Astrocyte (in vitro differentiated cells and primary cell): ENCODE measurements around the gene PREX1. TPM values are rescaled to one million over a fixed set of nuclear protein-coding genes. Genes with fewer than 3 reads are reported as not detected.

ENCODE experiments used
- DNase-seq: peaks from one replicate; pipeline ENCODE4 v3.0.0-alpha.2; 2010; ENCODE audit warnings: low read depth
- FAIRE-seq: peaks from 2 replicates; lab custom pipeline; 2011; peaks lifted over from hg19 to GRCh38; lab: Jason Lieb, UNC
- H2AFZ ChIP-seq: 2 replicates; pipeline ENCODE4 v1.6.0; 2012; ENCODE audit warnings: low read depth, low read length, inconsistent platforms
- H3K27ac ChIP-seq: 2 replicates; pipeline ENCODE4 v1.5.1; 2011; ENCODE audit warnings: low read depth, low read length, inconsistent platforms
- H3K27me3 ChIP-seq: 2 replicates; pipeline ENCODE4 v1.6.0; 2011; ENCODE audit warnings: low read length, inconsistent platforms; ENCODE audit not compliant: insufficient read depth
- H3K36me3 ChIP-seq: 2 replicates; pipeline ENCODE4 v1.5.1; 2011; ENCODE audit warnings: low read length, inconsistent platforms; ENCODE audit not compliant: insufficient read depth
- H3K4me1 ChIP-seq: 2 replicates; pipeline ENCODE4 v1.5.1; 2011; ENCODE audit warnings: low read length, inconsistent platforms; ENCODE audit not compliant: insufficient read depth
- H3K4me2 ChIP-seq: 2 replicates; pipeline ENCODE4 v1.6.0; 2012; ENCODE audit warnings: low read length, inconsistent platforms
- H3K4me3 ChIP-seq: 2 replicates; pipeline ENCODE4 v1.5.1; 2011; ENCODE audit warnings: low read depth, mild to moderate bottlenecking, low read length, inconsistent platforms; ENCODE audit not compliant: insufficient read depth
- H3K79me2 ChIP-seq: 2 replicates; pipeline ENCODE4 v1.6.0; 2012; ENCODE audit warnings: mild to moderate bottlenecking, low read length, inconsistent platforms; ENCODE audit not compliant: insufficient read depth
- H3K9ac ChIP-seq: 2 replicates; pipeline ENCODE4 v1.6.0; 2012; ENCODE audit warnings: mild to moderate bottlenecking, low read length, inconsistent platforms
- H3K9me3 ChIP-seq: 2 replicates; pipeline ENCODE4 v1.5.1; 2012; ENCODE audit warnings: low read depth, mild to moderate bottlenecking, low read length, inconsistent platforms; ENCODE audit not compliant: insufficient read depth
- H4K20me1 ChIP-seq: 2 replicates; pipeline ENCODE4 v1.6.0; 2012; ENCODE audit warnings: low read length, inconsistent platforms; ENCODE audit not compliant: insufficient read depth
- H3K27ac Mint-ChIP-seq: one replicate; pipeline ENCODE4 v1.8.0; 2021; ENCODE audit warnings: mild to moderate bottlenecking, mixed read lengths; ENCODE audit not compliant: unreplicated experiment
- H3K27me3 Mint-ChIP-seq: one replicate; pipeline ENCODE4 v1.8.0; 2021; ENCODE audit warnings: low read depth, mixed read lengths; ENCODE audit not compliant: unreplicated experiment
- H3K36me3 Mint-ChIP-seq: one replicate; pipeline ENCODE4 v1.8.0; 2021; ENCODE audit warnings: low read depth, mixed read lengths; ENCODE audit not compliant: unreplicated experiment
- H3K4me1 Mint-ChIP-seq: one replicate; pipeline ENCODE4 v1.8.0; 2021; ENCODE audit warnings: low read depth, mixed read lengths; ENCODE audit not compliant: unreplicated experiment
- H3K4me3 Mint-ChIP-seq: one replicate; pipeline ENCODE4 v1.8.0; 2021; ENCODE audit warnings: mild to moderate bottlenecking, moderate library complexity, mixed read lengths; ENCODE audit not compliant: unreplicated experiment
- H3K9me3 Mint-ChIP-seq: one replicate; pipeline ENCODE4 v1.8.0; 2021; ENCODE audit warnings: mild to moderate bottlenecking, mixed read lengths; ENCODE audit not compliant: unreplicated experiment
- CTCF ChIP-seq: IDR thresholded peaks from 2 replicates; pipeline ENCODE4 v1.5.1; 2011; ENCODE audit warnings: low read depth, mild to moderate bottlenecking, inconsistent platforms, low read length, moderate library complexity; ENCODE audit not compliant: insufficient read depth
- EZH2 ChIP-seq: IDR thresholded peaks from 2 replicates; pipeline ENCODE4 v1.6.1; 2012; ENCODE audit warnings: mild to moderate bottlenecking, low read length, inconsistent platforms; ENCODE audit not compliant: insufficient read depth
- total RNA-seq: library from RNA; stranded (reverse); gene quantifications from 2 replicates; pipeline ENCODE4 v1.2.1, GENCODE V29; 2021

PREX1 gene
- total RNA-seq, 1 donor from 2014 or later, result 3.5 TPM

DNA sequence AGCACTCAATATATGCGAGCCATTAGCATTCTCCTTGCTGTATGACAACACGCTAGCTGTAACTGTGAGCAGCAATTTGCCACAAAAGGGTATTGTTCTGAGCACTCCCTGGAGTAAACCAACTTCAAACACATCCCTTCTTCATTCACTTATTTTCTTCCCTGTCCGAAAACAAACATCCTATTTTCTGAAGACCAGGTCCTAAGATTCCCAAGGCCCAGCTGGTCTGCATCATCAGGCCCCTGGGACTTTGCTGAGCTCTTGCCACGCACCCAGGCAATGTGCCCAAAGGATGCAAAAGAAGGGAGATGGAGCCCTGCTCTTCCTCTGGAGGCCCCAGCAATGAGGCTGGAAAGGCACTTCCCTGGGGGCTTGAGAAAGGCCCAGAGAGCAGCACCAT lies 118.1 kb downstream of the PREX1 start:
- no peak overlapping the region for H3K27ac ChIP-seq
- Mint-ChIP-seq H3K4me3 (no peak overlapping the region), H3K27me3 (peaks cover 17% of the 10 kb centered on the region), H3K9me3 (peaks cover 2% of the 10 kb centered on the region), H3K36me3 (peaks cover 1% of the 10 kb centered on the region), H3K27ac (no peak overlapping the region), H3K4me1 (no peaks in the 10 kb centered on the region)
- H2AFZ ChIP-seq, result no peak overlapping the region
- no peaks in the 10 kb centered on the region for H3K79me2 ChIP-seq
- no peak overlapping the region for H3K4me3 ChIP-seq
- TF ChIP-seq EZH2 (no peak), CTCF (no peak)
- no peak overlapping the region for H3K4me2 ChIP-seq
- no peaks in the 10 kb centered on the region for H3K36me3 ChIP-seq
- no peaks in the 10 kb centered on the region for H4K20me1 ChIP-seq
- DNase-seq (no peak), FAIRE-seq (no peak)
- no peak overlapping the region for H3K9ac ChIP-seq
- H3K9me3 ChIP-seq, result no peaks in the 10 kb centered on the region
- H3K27me3 ChIP-seq, result no peaks in the 10 kb centered on the region
- no peaks in the 10 kb centered on the region for H3K4me1 ChIP-seq

DNA sequence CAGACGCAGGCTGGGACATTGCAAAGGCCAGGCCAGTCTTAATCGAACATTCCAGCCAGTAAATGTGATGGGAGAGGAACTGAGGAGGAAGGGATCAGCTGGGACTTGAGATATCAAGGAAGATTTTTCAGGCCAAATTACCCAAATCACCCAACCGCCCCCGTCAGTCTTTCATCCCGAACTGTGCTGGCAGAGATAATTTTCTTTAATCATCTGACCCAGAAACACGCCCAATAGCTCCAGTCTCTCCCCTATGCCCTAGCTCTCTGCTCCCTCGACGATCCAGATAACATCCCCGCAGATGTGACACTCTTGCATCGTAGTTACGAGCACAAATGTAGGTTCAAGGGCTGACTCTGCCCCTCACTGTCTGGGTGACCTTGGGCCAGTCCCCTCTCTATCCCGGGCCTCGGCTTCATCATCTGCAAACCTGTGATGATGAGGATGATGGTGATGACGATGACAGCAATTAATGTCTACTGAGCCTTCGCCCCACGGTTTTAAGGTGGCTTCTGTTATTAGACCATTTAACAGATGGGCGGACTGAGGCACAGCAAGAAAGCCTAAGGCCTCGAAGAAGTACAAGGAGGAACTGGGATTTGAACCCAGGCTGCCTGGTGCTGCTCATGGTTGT lies 118.6 kb downstream of the PREX1 start:
- Mint-ChIP-seq H3K27ac (no peak overlapping the region), H3K36me3 (peaks cover 1% of the 10 kb centered on the region), H3K27me3 (peaks cover 20% of the 10 kb centered on the region), H3K4me3 (no peak overlapping the region), H3K9me3 (peaks cover 2% of the 10 kb centered on the region), H3K4me1 (no peaks in the 10 kb centered on the region)
- Histone ChIP-seq H3K4me3 (no peak overlapping the region), H3K9me3 (no peaks in the 10 kb centered on the region), H3K36me3 (no peaks in the 10 kb centered on the region), H3K4me1 (no peaks in the 10 kb centered on the region), H3K79me2 (no peaks in the 10 kb centered on the region), H3K27me3 (no peaks in the 10 kb centered on the region), H4K20me1 (no peaks in the 10 kb centered on the region), H2AFZ (no peak overlapping the region), H3K9ac (no peak overlapping the region), H3K4me2 (no peak overlapping the region), H3K27ac (no peak overlapping the region)
- FAIRE-seq (no peak), DNase-seq (no peak)
- no peak for TF ChIP-seq EZH2
- TF ChIP-seq CTCF, result no peak

DNA sequence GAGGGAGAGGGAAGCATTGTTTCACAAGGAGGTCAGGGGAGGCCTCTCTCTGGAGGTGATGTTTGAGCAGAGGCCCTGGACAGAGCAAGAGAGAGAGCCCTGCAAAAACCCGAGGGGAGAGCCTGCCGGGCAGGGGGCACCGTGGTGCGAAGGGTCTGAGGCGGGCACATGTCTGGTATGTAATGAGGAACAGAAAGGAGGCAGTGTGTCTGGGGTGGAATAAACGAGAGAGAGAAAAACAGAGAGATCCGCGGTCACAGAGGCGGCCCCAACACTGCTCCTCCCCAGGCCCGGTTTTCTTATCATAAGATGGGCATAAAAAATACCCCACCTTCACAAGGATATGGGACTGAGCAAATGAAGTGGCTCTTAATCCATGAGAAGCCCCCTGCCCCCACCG lies 119.2 kb downstream of the PREX1 start:
- H3K9me3 Mint-ChIP-seq, result peaks cover 2% of the 10 kb centered on the region
- peaks cover 22% of the 10 kb centered on the region for H3K27me3 Mint-ChIP-seq
- H3K27ac ChIP-seq, result no peak overlapping the region

More for the DNA sequence above, 119.2 kb downstream of the PREX1 start:
- H3K4me1 Mint-ChIP-seq, result no peaks in the 10 kb centered on the region
- TF ChIP-seq EZH2 (no peak), CTCF (no peak)
- Histone ChIP-seq H3K4me3 (no peak overlapping the region), H2AFZ (no peak overlapping the region), H3K4me1 (no peaks in the 10 kb centered on the region), H3K9me3 (no peaks in the 10 kb centered on the region), H3K36me3 (no peaks in the 10 kb centered on the region), H4K20me1 (no peaks in the 10 kb centered on the region), H3K4me2 (no peak overlapping the region), H3K27me3 (no peaks in the 10 kb centered on the region), H3K79me2 (no peaks in the 10 kb centered on the region), H3K9ac (no peak overlapping the region)
- H3K4me3 Mint-ChIP-seq, result no peak overlapping the region
- H3K36me3 Mint-ChIP-seq, result peaks cover 1% of the 10 kb centered on the region
- no peak overlapping the region for H3K27ac Mint-ChIP-seq
- DNase-seq (no peak), FAIRE-seq (no peak)
